ENCODE measurements around the gene BLTP2.

GRCh38 chr17:28644787-28645575, at the start of gene BLTP2:
- TF ChIP-seq CTCF (IDR thresholded peaks at IDR 0.05 in 2 of 3, conservative IDR thresholded peaks at IDR 0.05 in 1 of 3; ENCODE audit: borderline replicate concordance in 1 of 3, insufficient read depth in 1 of 3, low read depth in 2 of 3, low read length in 2 of 3) (no peak), REST (IDR thresholded peaks at IDR 0.05; ENCODE audit: low read depth) (no peak), CEBPB (IDR thresholded peaks at IDR 0.05; ENCODE audit: low read depth) (no peak), ZNF274 (IDR thresholded peaks at IDR 0.05; ENCODE audit: low read depth, low read length) (no peak), POLR2A (IDR thresholded peaks at IDR 0.05; ENCODE audit: borderline replicate concordance, extremely low read depth, insufficient read depth, insufficient read length) (peak; percentile 73), EZH2phosphoT487 (IDR thresholded peaks at IDR 0.05; ENCODE audit: borderline replicate concordance) (no peak), ATF3 (IDR thresholded peaks at IDR 0.05) (no peak), EZH2 (IDR thresholded peaks at IDR 0.05) (no peak), TCF7L2 (IDR thresholded peaks at IDR 0.05; ENCODE audit: borderline replicate concordance, extremely low read depth, insufficient read depth, insufficient read length) (no peak), POLR2AphosphoS5 (IDR thresholded peaks at IDR 0.05; ENCODE audit: low read depth, low read length) (peak; percentile 90), SP1 (IDR thresholded peaks at IDR 0.05; ENCODE audit: low read depth) (peak; percentile 86), MAX (IDR thresholded peaks at IDR 0.05) (peak; percentile 87), YY1 (IDR thresholded peaks at IDR 0.05; ENCODE audit: extremely low read depth, insufficient replicate concordance, low read depth, low read length) (no peak), JUND (IDR thresholded peaks at IDR 0.05) (no peak)

Measured in HCT116 (cell line).